GM19193 (cell line): Measurements from ENCODE around the gene CTU2.

Source experiments
- POLR2A ChIP-seq: IDR thresholded peaks from 4 replicates; pipeline ENCODE4 v1.6.1; 2011; ENCODE audit not compliant: insufficient read depth, insufficient read length; ENCODE audit errors: extremely low read depth

CTU2 gene

GRCh38 chr16:88721815-88722755 lies 15.8 kb downstream of the CTU2 start:
- TF ChIP-seq POLR2A = no peak

- TF ChIP-seq POLR2A = no peak
Observed at GRCh38 chr16:88722784-88723506, 16.6 kb downstream of the CTU2 start.

- no peak for TF ChIP-seq POLR2A
Observed at GRCh38 chr16:88723507-88723887, 17.2 kb downstream of the CTU2 start.

- no peak for TF ChIP-seq POLR2A
Observed at GRCh38 chr16:88723911-88724310, 17.6 kb downstream of the CTU2 start.

DNA sequence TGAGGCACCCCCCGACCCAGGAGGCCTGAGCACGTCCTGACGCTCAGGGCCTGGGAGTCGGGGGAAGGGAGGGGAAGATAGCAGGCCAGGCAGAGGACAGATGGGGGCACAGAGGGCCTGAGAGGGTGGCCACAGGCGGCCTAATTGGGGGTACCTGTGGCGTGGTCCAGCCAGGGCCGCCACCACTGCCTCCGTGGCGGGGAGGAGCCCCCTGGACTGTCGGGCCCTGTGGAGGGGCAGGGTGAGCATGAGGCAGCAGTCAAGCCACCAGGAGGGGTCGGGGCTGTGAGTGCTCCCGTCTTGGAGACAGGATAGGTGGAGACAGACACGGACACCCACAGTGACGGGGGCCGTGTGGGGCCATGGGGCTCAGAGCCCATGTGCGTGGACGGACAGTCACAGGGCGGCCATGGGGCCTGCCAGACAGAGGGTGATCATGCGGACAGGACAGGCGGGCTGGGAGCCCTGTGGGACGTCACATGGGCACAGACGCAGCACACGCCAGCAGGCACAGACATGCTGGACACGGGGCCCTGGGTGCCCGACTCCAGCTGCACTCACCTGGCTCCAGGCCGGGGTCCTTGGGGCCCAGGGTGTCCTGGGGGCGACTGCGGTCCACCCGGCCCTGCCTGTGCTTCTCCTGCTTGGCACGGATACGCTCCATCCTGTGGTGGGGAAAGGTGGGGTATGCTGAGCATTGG lies 18.7 kb downstream of the CTU2 start:
- TF ChIP-seq POLR2A = no peak

GRCh38 chr16:88725609-88726407 lies 19.5 kb downstream of the CTU2 start:
- TF ChIP-seq POLR2A = no peak

DNA sequence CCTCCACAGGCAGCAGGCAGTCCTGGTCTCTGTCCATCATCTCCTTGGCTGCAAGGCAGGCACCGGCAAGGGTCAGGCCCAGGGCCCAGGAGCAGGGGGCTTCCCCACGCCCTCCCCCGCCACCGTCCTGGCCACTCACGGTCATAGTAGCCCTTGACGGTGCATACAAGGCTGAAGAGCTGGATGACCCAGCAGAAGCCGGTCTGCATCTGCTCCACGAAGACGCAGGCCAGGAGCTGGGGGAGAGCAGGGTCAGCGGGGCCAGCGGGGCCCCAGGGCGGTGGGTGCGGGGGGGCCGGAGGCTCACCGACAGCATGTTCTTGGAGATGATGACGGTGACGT lies 20.1 kb downstream of the CTU2 start:
- TF ChIP-seq POLR2A = no peak

- TF ChIP-seq POLR2A = no peak
Observed at GRCh38 chr16:88726981-88727380, 20.7 kb downstream of the CTU2 start.

GRCh38 chr16:88727871-88728270 lies 21.6 kb downstream of the CTU2 start:
- no peak for TF ChIP-seq POLR2A

DNA sequence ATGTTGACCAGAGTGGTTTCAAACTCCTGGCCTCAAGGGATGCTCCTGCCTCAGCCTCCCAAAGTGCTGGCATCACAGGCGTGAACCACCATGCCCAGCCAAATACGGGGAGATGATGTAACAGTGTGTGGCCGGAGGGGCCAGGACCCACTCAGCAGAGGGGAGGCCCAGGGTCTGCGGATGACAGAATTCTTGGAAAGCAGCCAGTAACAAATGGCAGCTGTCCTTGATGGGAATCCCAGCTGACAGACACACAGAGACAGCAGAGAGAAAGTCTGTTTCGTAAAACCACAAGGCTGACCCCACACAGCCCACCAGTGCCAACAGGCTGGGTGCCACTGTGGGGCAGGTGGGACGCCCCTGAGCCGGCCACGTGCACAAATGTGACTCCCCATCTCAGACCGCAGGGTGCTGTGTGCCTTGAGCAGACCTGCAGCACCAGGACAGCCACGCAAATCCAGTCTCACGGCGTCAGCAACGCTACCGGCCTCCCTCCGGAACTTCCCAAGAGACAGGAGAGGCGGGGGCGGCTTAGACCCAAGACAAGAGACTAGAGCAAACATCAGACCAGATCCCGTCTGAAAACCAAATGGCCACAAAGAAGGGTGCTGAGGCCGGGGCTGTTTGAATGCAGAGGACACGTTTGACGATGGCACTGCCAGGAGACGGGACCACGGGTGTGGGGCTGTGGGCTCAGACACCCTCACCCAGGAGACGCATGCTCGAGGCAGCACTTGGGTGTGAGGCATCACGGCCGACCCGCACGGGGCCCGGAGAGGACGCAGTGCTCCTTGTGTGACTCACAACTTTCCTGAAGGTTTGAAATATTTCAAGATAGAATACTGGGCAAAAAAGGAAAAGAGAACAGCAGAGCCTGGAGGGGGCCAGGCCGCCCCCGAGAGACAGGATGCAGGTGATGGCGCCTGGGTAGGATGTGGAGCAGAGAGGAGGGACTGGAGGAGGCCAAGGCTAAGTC lies 24.6 kb downstream of the CTU2 start:
- TF ChIP-seq POLR2A = no peak

DNA sequence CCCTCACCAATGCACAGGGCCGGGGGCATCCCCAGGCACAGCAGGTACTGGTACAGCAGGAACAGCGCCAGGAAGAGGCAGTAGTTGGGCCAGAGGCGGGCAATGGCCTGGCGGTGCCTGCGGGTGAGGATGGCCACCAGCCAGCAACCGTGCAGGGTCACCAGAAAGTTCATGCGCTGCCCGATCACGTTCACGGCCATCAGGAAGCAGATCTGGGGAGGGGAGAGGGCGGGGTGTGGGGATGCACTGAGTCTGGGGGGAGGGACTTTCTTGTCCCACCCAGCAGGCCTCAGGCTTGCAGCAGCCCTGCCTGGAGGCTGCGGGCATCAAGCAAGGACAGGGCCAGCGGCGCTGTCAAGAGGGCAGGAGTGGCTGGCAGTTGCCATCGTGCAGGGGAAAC lies 25.4 kb downstream of the CTU2 start:
- TF ChIP-seq POLR2A = no peak

GRCh38 chr16:88732172-88732960 lies 26.1 kb downstream of the CTU2 start:
- TF ChIP-seq POLR2A = no peak

DNA sequence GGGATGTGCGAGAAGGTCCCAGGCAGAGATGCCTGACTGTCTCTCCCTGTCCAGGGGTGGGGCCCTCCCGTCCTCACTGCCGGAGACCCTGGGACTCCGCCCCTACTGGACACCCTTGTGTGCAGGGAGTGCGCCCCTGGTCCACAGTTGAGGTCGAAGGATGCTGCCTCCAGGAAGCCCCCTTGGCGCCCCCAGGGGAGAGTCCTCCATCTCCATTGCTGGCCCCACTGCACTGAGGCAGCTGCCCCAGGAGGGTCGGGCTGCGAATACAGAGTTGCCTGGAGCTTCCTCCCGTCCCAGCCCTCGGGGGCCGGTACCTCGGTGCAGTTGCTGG lies 26.6 kb downstream of the CTU2 start:
- TF ChIP-seq POLR2A = no peak
